ENCODE data around the gene TRABD2B. TPM values are rescaled to one million over a fixed set of nuclear protein-coding genes. Genes with fewer than 3 reads are reported as not detected.

Gene TRABD2B
- total and polyA plus RNA-seq, 2 donors (not counting 1 experiment from before 2014, with no cell fraction given), result under 0.01 TPM; not detected in 1

GRCh38 chr1:47779613-47780012 lies 217.6 kb downstream of the TRABD2B start:
- Histone ChIP-seq H3K4me3 (replicated peaks in 1 of 4; ENCODE audit: control extremely low read depth in 1 of 4, insufficient read depth in 1 of 4, low read depth in 3 of 4, low read length in 4 of 4) (no peak overlapping the region), H4K20me1 (ENCODE audit: control insufficient read depth, extremely low read depth, insufficient read depth, low read length) (no peaks in the 10 kb centered on the region), H3K79me2 (ENCODE audit: control insufficient read depth, insufficient read depth, low read length) (no peaks in the 10 kb centered on the region), H3K27ac (ENCODE audit: insufficient read depth, low read length) (no peak overlapping the region), H3K4me2 (ENCODE audit: extremely low read depth, insufficient read depth, low read length) (no peak overlapping the region), H2AFZ (ENCODE audit: low read length) (no peak overlapping the region), H3K9me3 (ENCODE audit: control insufficient read depth, insufficient read depth, low read depth, low read length) (no peaks in the 10 kb centered on the region), H3K27me3 (ENCODE audit: control insufficient read depth, insufficient read depth, low read length) (no peaks in the 10 kb centered on the region), H3K4me1 (ENCODE audit: control insufficient read depth, extremely low read depth, insufficient read depth, low read length) (no peaks in the 10 kb centered on the region), H3K36me3 (ENCODE audit: control insufficient read depth, insufficient read depth, low read length) (no peaks in the 10 kb centered on the region), H3K9ac (ENCODE audit: insufficient read depth, low read length) (no peak overlapping the region)
- TF ChIP-seq, protein P1, sequence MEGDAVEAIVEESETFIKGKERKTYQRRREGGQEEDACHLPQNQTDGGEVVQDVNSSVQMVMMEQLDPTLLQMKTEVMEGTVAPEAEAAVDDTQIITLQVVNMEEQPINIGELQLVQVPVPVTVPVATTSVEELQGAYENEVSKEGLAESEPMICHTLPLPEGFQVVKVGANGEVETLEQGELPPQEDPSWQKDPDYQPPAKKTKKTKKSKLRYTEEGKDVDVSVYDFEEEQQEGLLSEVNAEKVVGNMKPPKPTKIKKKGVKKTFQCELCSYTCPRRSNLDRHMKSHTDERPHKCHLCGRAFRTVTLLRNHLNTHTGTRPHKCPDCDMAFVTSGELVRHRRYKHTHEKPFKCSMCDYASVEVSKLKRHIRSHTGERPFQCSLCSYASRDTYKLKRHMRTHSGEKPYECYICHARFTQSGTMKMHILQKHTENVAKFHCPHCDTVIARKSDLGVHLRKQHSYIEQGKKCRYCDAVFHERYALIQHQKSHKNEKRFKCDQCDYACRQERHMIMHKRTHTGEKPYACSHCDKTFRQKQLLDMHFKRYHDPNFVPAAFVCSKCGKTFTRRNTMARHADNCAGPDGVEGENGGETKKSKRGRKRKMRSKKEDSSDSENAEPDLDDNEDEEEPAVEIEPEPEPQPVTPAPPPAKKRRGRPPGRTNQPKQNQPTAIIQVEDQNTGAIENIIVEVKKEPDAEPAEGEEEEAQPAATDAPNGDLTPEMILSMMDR (conservative IDR thresholded peaks at IDR 0.05 in 1 of 2, IDR thresholded peaks at IDR 0.05 in 1 of 2; ENCODE audit: low read depth in 1 of 2, low read length in 2 of 2), result no peak
- no peak for TF ChIP-seq EZH2 (IDR thresholded peaks at IDR 0.05; ENCODE audit: low read length, missing control alignments)
- DNase-seq (ENCODE audit: low read depth in 2 of 2), result no peak

DNA sequence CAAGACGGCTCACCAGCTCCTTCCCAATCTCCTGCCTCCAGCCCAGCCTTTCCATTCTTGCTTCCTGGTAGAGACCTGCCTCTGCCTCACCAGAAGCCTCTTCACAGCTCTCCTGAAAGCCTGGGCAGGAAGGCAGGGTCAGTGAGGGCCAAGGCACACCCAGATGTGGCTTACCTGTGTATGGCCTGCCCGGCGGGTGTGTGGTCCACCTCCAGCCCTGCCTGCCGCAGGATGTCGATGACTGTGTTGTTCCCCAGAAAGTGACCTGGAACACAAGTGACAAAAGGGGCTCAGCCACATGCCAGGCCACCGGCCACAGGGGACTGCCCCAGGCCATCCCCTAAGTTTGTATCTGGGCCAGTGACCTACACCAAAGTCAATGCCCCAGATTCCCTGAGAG lies 218.9 kb downstream of the TRABD2B start:
- Histone ChIP-seq H3K79me2 (ENCODE audit: control insufficient read depth, insufficient read depth, low read length) (no peaks in the 10 kb centered on the region), H3K4me1 (ENCODE audit: control insufficient read depth, extremely low read depth, insufficient read depth, low read length) (no peaks in the 10 kb centered on the region), H4K20me1 (ENCODE audit: control insufficient read depth, extremely low read depth, insufficient read depth, low read length) (no peaks in the 10 kb centered on the region), H3K4me2 (ENCODE audit: extremely low read depth, insufficient read depth, low read length) (no peak overlapping the region), H2AFZ (ENCODE audit: low read length) (no peak overlapping the region), H3K36me3 (ENCODE audit: control insufficient read depth, insufficient read depth, low read length) (no peaks in the 10 kb centered on the region), H3K27me3 (ENCODE audit: control insufficient read depth, insufficient read depth, low read length) (no peaks in the 10 kb centered on the region), H3K9me3 (ENCODE audit: control insufficient read depth, insufficient read depth, low read depth, low read length) (no peaks in the 10 kb centered on the region), H3K4me3 (replicated peaks in 1 of 4; ENCODE audit: control extremely low read depth in 1 of 4, insufficient read depth in 1 of 4, low read depth in 3 of 4, low read length in 4 of 4) (no peak overlapping the region), H3K27ac (ENCODE audit: insufficient read depth, low read length) (no peak overlapping the region), H3K9ac (ENCODE audit: insufficient read depth, low read length) (no peak overlapping the region)
- DNase-seq (ENCODE audit: low read depth in 2 of 2), result no peak
- TF ChIP-seq, protein P1 (conservative IDR thresholded peaks at IDR 0.05 in 1 of 2, IDR thresholded peaks at IDR 0.05 in 1 of 2; ENCODE audit: low read depth in 1 of 2, low read length in 2 of 2), result no peak
- no peak for TF ChIP-seq EZH2 (IDR thresholded peaks at IDR 0.05; ENCODE audit: low read length, missing control alignments)

DNA sequence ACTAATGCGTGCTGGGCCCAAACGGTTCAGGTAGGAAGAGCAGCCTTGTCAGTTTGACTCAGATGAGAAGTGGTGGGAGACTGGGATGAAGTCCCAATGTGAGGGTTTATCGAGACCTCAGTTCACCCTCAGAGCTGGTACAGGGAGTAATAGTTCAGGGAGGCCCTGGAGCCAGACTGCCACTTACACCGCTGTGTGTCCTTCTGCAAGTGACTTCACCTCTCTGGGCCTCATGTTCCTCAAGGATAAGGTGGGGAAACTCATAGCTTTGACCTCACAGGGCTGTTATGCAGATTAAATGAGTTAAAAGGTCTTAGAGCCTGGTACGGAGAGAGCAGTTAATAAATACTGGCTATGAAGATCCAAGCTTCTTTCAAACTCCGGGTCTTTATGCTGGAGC lies 219.9 kb downstream of the TRABD2B start:
- no peaks in the 10 kb centered on the region for H3K79me2 ChIP-seq (ENCODE audit: control insufficient read depth, insufficient read depth, low read length)
- no peak overlapping the region for H3K4me2 ChIP-seq (ENCODE audit: extremely low read depth, insufficient read depth, low read length)
- no peak overlapping the region for H2AFZ ChIP-seq (ENCODE audit: low read length)
- no peaks in the 10 kb centered on the region for H4K20me1 ChIP-seq (ENCODE audit: control insufficient read depth, extremely low read depth, insufficient read depth, low read length)
- no peak overlapping the region for H3K27ac ChIP-seq (ENCODE audit: insufficient read depth, low read length)
- no peaks in the 10 kb centered on the region for H3K4me1 ChIP-seq (ENCODE audit: control insufficient read depth, extremely low read depth, insufficient read depth, low read length)
- no peaks in the 10 kb centered on the region for H3K9me3 ChIP-seq (ENCODE audit: control insufficient read depth, insufficient read depth, low read depth, low read length)
- TF ChIP-seq, protein P1 (conservative IDR thresholded peaks at IDR 0.05 in 1 of 2, IDR thresholded peaks at IDR 0.05 in 1 of 2; ENCODE audit: low read depth in 1 of 2, low read length in 2 of 2), result no peak
- no peak for TF ChIP-seq EZH2 (IDR thresholded peaks at IDR 0.05; ENCODE audit: low read length, missing control alignments)
- H3K36me3 ChIP-seq (ENCODE audit: control insufficient read depth, insufficient read depth, low read length), result no peaks in the 10 kb centered on the region
- no peak overlapping the region for H3K4me3 ChIP-seq (replicated peaks in 1 of 4; ENCODE audit: control extremely low read depth in 1 of 4, insufficient read depth in 1 of 4, low read depth in 3 of 4, low read length in 4 of 4)
- H3K27me3 ChIP-seq (ENCODE audit: control insufficient read depth, insufficient read depth, low read length), result no peaks in the 10 kb centered on the region
- no peak for DNase-seq (ENCODE audit: low read depth in 2 of 2)
- H3K9ac ChIP-seq (ENCODE audit: insufficient read depth, low read length), result no peak overlapping the region
